Stomach (tissue), 4 donors: ENCODE data around the gene RNASEH1.
"Not testable (repeated sequence)": the region's sequence is repeated elsewhere in the genome, so short reads cannot be mapped to it uniquely, and the experiment has no call there.

Experiments
- EP300 ChIP-seq: sonication (generic); formaldehyde crosslinking; IDR thresholded peaks from one replicate; pipeline ENCODE4 v1.6.1; 2017; ENCODE audit warnings: antibody characterized with exemption
- POLR2A ChIP-seq, 4 donors: fragments of 450-650 bp; IDR thresholded peaks; one replicate each; pipeline ENCODE4 v1.6.1; 2016; ENCODE audit warnings: antibody characterized with exemption in 4 of 4, control low read depth in 2 of 4, mild to moderate bottlenecking in 1 of 4, moderate library complexity in 1 of 4
- POLR2AphosphoS5 ChIP-seq, 3 donors: sonication (generic); formaldehyde crosslinking; IDR thresholded peaks; one replicate each; pipeline ENCODE4 v1.6.1; 2016; ENCODE audit warnings: antibody characterized with exemption in 3 of 3
- TF ChIP-seq, protein P1 (sequence below), 7 experiments: fragments of 450-650 bp in 4 of 7; fragments of 200-600 bp in 3 of 7; sonication (generic) in 3 of 7; IDR thresholded peaks; one replicate each; pipeline ENCODE4 v1.5.1; 2016 to 2019; ENCODE audit warnings: antibody characterized with exemption in 7 of 7, control low read depth in 2 of 7, mild to moderate bottlenecking in 1 of 7

GRCh38 chr2:3496708-3497080 is 61.4 kb downstream of the RNASEH1 start:
- TF ChIP-seq, protein P1, sequence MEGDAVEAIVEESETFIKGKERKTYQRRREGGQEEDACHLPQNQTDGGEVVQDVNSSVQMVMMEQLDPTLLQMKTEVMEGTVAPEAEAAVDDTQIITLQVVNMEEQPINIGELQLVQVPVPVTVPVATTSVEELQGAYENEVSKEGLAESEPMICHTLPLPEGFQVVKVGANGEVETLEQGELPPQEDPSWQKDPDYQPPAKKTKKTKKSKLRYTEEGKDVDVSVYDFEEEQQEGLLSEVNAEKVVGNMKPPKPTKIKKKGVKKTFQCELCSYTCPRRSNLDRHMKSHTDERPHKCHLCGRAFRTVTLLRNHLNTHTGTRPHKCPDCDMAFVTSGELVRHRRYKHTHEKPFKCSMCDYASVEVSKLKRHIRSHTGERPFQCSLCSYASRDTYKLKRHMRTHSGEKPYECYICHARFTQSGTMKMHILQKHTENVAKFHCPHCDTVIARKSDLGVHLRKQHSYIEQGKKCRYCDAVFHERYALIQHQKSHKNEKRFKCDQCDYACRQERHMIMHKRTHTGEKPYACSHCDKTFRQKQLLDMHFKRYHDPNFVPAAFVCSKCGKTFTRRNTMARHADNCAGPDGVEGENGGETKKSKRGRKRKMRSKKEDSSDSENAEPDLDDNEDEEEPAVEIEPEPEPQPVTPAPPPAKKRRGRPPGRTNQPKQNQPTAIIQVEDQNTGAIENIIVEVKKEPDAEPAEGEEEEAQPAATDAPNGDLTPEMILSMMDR (IDR thresholded peaks at IDR 0.05): not testable (repeated sequence)
- not testable (repeated sequence) for TF ChIP-seq POLR2A (IDR thresholded peaks at IDR 0.05); POLR2AphosphoS5 (IDR thresholded peaks at IDR 0.05); EP300
